Activated naive CD4-positive, alpha-beta T cell (primary cell): ENCODE results near the gene FNDC8.
A peak's percentile ranks its signal among the peaks of the same experiment; 100 is the strongest.
"Not testable (repeated sequence)": the region's sequence is repeated elsewhere in the genome, so short reads cannot be mapped to it uniquely, and the experiment has no call there.

Experiments
- DNase-seq, 4 experiments: peaks; one replicate each; lab custom pipeline; 2025; lab: John Stamatoyannopoulos, UW

Gene FNDC8

GRCh38 chr17:35121315-35121714 lies at the start of gene FNDC8:
FNDC8 (plus strand) TSS chr17:35121615; CDS start chr17:35121694, 79 bp downstream.
- DNase-seq, result no peak

GRCh38 chr17:35073183-35073790 lies 48.1 kb upstream of the FNDC8 start:
- no peak for DNase-seq

GRCh38 chr17:35073991-35074627 lies 47.3 kb upstream of the FNDC8 start:
- no peak for DNase-seq

- no peak for DNase-seq
These were observed 46.4 kb upstream of the FNDC8 start for GRCh38 chr17:35074711-35075707.

- no peak for DNase-seq
These were observed 44.5 kb upstream of the FNDC8 start for GRCh38 chr17:35076874-35077273.

GRCh38 chr17:35079547-35080423 lies 41.6 kb upstream of the FNDC8 start:
- no peak for DNase-seq

GRCh38 chr17:35080536-35080935 lies 40.9 kb upstream of the FNDC8 start:
- no peak for DNase-seq

- DNase-seq, result no peak
These were observed 39.8 kb upstream of the FNDC8 start for GRCh38 chr17:35081638-35082037.

- DNase-seq, result no peak
These were observed 39.2 kb upstream of the FNDC8 start for GRCh38 chr17:35082073-35082657.

- no peak for DNase-seq
These were observed 38.3 kb upstream of the FNDC8 start for GRCh38 chr17:35083071-35083470.

GRCh38 chr17:35084987-35085386 lies 36.4 kb upstream of the FNDC8 start:
- DNase-seq, result no peak

GRCh38 chr17:35086164-35086563 lies 35.3 kb upstream of the FNDC8 start:
- no peak for DNase-seq

GRCh38 chr17:35086931-35087573 lies 34.4 kb upstream of the FNDC8 start:
- no peak for DNase-seq

GRCh38 chr17:35087731-35088355 lies 33.6 kb upstream of the FNDC8 start:
- DNase-seq, result no peak

- DNase-seq, result peak in 1 of 4 experiments; percentile 11
These were observed 33.0 kb upstream of the FNDC8 start for GRCh38 chr17:35088356-35088880.

GRCh38 chr17:35088881-35089585 lies 32.4 kb upstream of the FNDC8 start:
- peak; percentile 68 to 90 (median 76) for DNase-seq

- peak in 2 of 4 experiments; percentile 10 to 67 for DNase-seq
These were observed 31.7 kb upstream of the FNDC8 start for GRCh38 chr17:35089586-35090296.

GRCh38 chr17:35090707-35091106 lies 30.7 kb upstream of the FNDC8 start:
- not testable (repeated sequence) for DNase-seq

GRCh38 chr17:35094902-35095301 lies 26.5 kb upstream of the FNDC8 start:
- no peak for DNase-seq
